Measurements from ENCODE around the gene ANXA11. TPM values are rescaled to one million over a fixed set of nuclear protein-coding genes. Genes with fewer than 3 reads are reported as not detected.
"Not testable (repeated sequence)": the region's sequence is repeated elsewhere in the genome, so short reads cannot be mapped to it uniquely, and the experiment has no call there.

ANXA11 gene
- polyA plus RNA-seq, 1 experiment, result 161 TPM

DNA sequence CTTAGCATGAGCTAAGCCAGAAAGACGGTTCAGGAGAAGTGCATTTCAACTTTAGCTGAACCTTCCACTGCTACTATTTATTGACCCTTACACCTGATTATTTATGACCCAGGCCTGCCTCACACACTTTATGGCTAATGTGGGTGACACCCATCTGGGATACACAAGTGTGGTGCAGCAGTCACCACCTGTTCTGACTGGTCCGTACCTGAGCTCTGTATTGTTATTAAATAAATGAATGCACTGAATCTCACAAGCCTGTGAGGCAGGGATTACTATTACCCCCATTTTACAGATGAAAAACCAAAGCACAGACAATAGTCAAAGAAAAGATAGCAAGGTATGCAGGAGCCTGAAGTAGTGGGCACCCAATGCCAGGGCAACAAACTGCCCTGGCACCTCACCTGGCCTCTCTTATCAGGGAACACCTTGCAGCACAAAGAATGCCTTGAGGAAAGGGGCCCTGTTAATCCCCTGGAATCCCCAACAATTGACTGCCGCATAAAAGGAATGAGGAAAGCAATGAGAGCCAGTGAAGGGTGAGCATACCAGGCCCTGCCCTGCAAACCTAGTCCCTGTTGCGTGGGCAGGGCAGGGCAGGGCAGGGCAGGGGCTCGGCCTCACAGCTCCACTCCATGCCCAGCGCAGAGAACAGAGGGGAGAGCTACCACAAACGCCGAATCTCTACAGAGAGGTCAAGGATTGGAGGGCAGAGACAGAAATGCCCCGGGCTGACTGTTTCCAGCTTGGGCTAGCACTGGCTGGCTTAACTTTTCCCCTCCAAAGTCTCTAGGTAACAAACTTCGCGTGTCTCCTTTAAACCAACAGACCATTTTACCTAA lies 1.3 kb downstream of the ANXA11 start:
- Histone ChIP-seq H3K9me3 (ENCODE audit: control insufficient read depth, insufficient read depth, low read length) (no peaks in the 10 kb centered on the region), H3K27ac (ENCODE audit: low read depth, low read length) (peak overlapping the region; percentile 57), H3K27me3 (ENCODE audit: control insufficient read depth, insufficient read depth, low read length) (no peaks in the 10 kb centered on the region), H3K4me3 (ENCODE audit: low read depth, low read length) (peak overlapping the region; percentile 81)
- DNase-seq (ENCODE audit: low read depth, low spot score), result no peak
- TF ChIP-seq, protein P1, sequence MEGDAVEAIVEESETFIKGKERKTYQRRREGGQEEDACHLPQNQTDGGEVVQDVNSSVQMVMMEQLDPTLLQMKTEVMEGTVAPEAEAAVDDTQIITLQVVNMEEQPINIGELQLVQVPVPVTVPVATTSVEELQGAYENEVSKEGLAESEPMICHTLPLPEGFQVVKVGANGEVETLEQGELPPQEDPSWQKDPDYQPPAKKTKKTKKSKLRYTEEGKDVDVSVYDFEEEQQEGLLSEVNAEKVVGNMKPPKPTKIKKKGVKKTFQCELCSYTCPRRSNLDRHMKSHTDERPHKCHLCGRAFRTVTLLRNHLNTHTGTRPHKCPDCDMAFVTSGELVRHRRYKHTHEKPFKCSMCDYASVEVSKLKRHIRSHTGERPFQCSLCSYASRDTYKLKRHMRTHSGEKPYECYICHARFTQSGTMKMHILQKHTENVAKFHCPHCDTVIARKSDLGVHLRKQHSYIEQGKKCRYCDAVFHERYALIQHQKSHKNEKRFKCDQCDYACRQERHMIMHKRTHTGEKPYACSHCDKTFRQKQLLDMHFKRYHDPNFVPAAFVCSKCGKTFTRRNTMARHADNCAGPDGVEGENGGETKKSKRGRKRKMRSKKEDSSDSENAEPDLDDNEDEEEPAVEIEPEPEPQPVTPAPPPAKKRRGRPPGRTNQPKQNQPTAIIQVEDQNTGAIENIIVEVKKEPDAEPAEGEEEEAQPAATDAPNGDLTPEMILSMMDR (IDR thresholded peaks at IDR 0.05; ENCODE audit: low read depth, low read length), result no peak
- POLR2A ChIA-PET, result interaction anchor here (1.1 to 1.3 kb wide), 3 partner anchors 19 to 60 kb away, joined by 3 to 4 read pairs (median 3); no protein-coding TSS in a partner anchor
- CTCF ChIA-PET, result interaction anchor here (0.6 to 1.1 kb wide), 5 partner anchors 10 to 47 kb away, joined by 3 to 4 read pairs (median 3); no protein-coding TSS in a partner anchor

DNA sequence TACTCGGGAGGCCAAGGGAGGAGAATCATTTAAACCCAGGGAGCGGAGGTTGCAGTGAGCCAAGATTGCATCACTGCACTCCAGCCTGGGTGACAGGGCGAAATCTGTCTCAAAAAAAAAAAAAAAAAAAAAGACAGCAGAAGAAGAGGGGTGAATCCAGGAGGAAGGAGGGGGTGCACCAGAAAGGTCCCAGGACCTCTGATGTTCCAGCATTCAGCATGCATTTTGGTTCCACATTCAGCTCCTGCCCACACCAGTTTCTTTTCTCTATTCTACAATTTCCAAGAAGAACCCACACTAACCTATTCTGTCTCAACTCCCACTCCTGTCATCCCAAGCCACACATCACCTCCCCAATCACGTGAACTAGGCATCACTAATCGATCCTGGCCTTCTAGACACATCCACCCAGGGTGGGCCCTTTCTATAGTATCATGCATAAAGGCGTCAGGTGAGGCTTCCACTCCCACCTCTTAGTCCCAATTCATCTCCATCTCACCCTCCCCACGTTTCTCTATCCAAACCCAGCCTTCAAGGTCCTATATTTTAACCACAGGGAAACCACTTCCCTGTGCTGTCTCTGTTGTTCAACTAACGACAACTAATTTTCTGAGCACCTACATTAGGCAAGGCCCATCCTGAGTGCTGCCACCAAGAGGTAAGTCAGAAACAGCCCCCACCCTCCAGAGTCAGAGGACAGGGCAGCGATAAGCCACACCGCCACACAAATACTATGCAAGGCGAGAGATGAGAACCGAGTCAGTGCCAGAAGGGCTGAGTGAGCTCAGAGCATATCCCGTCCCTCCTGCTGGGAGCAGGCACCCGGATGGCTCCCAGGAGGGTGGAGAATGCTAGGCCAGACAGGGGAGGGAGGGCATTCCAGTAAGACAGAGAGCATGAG lies 2.2 kb downstream of the ANXA11 start:
- ChIA-PET CTCF (interaction anchor here (0.6 to 1.1 kb wide), 7 partner anchors 9 to 1000 kb away, joined by 3 to 7 read pairs (median 3); no protein-coding TSS in a partner anchor), POLR2A (interaction anchor here (1.1 to 1.3 kb wide), 4 partner anchors 18 to 59 kb away, joined by 3 to 4 read pairs (median 4); no protein-coding TSS in a partner anchor)
- H3K4me3 ChIP-seq (ENCODE audit: low read depth, low read length), result peak overlapping the region; percentile 81
- H3K27ac ChIP-seq (ENCODE audit: low read depth, low read length), result peak overlapping the region; percentile 31
- peak; percentile 54 for DNase-seq (ENCODE audit: low read depth, low spot score)
- H3K9me3 ChIP-seq (ENCODE audit: control insufficient read depth, insufficient read depth, low read length), result no peaks in the 10 kb centered on the region
- no peaks in the 10 kb centered on the region for H3K27me3 ChIP-seq (ENCODE audit: control insufficient read depth, insufficient read depth, low read length)
- TF ChIP-seq, protein P1 (IDR thresholded peaks at IDR 0.05; ENCODE audit: low read depth, low read length), result 0 out of 2 replicates have a peak, but pooled peaks have one; percentile 18

GRCh38 chr10:80202530-80202929 lies 2.8 kb downstream of the ANXA11 start:
- H3K4me3 ChIP-seq (ENCODE audit: low read depth, low read length), result peak overlapping the region; percentile 81; the same call in 1 of the 2 replicates
- ChIA-PET CTCF (interaction anchor here (0.7 kb wide), 1 partner anchor 1000 kb away, joined by 7 read pairs; no protein-coding TSS in a partner anchor), POLR2A (interaction anchor here (1.1 kb wide), 1 partner anchor 47 kb away, joined by 4 read pairs; no protein-coding TSS in a partner anchor)
- H3K27me3 ChIP-seq (ENCODE audit: control insufficient read depth, insufficient read depth, low read length); H3K9me3 ChIP-seq (ENCODE audit: control insufficient read depth, insufficient read depth, low read length); H3K27ac ChIP-seq (ENCODE audit: low read depth, low read length); DNase-seq (ENCODE audit: low read depth, low spot score): not testable (repeated sequence)

DNA sequence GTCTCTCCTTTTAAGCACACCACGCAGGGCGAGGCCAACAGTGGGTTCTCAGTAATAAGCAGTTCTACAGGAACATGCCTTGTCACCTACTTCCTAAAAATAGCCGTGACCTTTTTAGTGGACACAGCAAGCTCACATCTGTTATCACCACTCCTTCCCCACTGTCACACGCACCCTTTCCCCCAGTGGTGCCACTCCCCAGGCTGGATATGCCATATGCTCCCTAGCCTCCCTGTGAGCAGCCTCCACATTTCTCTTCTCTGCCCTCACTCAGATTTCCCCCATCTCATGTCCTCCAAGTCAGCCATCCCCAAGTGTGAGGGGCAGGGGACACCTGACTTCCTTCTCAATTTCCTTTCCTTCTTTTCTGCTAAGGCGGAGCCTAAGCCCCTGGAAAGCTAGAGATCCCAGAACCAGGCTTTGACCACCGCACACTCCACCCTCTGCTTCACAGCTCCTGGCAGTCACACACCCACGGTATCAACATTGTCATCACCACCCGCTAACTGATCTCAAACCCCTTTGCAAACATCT lies 3.7 kb downstream of the ANXA11 start:
- POLR2A ChIA-PET, result no interaction called here
- Histone ChIP-seq H3K4me3 (ENCODE audit: low read depth, low read length) (no peak overlapping the region), H3K27ac (ENCODE audit: low read depth, low read length) (no peak overlapping the region), H3K9me3 (ENCODE audit: control insufficient read depth, insufficient read depth, low read length) (no peaks in the 10 kb centered on the region), H3K27me3 (ENCODE audit: control insufficient read depth, insufficient read depth, low read length) (no peaks in the 10 kb centered on the region)
- CTCF ChIA-PET, result no interaction called here
- DNase-seq (ENCODE audit: low read depth, low spot score), result no peak
- TF ChIP-seq, protein P1 (IDR thresholded peaks at IDR 0.05; ENCODE audit: low read depth, low read length), result no peak

- no peak overlapping the region for H3K27ac ChIP-seq (ENCODE audit: low read depth, low read length)
- TF ChIP-seq, protein P1 (IDR thresholded peaks at IDR 0.05; ENCODE audit: low read depth, low read length), result no peak
- H3K4me3 ChIP-seq (ENCODE audit: low read depth, low read length), result no peak overlapping the region
- CTCF ChIA-PET, result interaction anchor here (1.0 to 1.3 kb wide), 3 partner anchors 13 to 43 kb away, joined by 3 to 7 read pairs (median 3); no protein-coding TSS in a partner anchor
- no peaks in the 10 kb centered on the region for H3K9me3 ChIP-seq (ENCODE audit: control insufficient read depth, insufficient read depth, low read length)
- DNase-seq (ENCODE audit: low read depth, low spot score), result no peak
- POLR2A ChIA-PET, result interaction anchor here (1.3 kb wide), 1 partner anchor 16 kb away, joined by 4 read pairs; no protein-coding TSS in a partner anchor
- no peaks in the 10 kb centered on the region for H3K27me3 ChIP-seq (ENCODE audit: control insufficient read depth, insufficient read depth, low read length)
Measured at GRCh38 chr10:80200687-80201086, 4.7 kb downstream of the ANXA11 start.

All from AG04450 (cell line).